ENCODE data around the gene RD3L.

DNA sequence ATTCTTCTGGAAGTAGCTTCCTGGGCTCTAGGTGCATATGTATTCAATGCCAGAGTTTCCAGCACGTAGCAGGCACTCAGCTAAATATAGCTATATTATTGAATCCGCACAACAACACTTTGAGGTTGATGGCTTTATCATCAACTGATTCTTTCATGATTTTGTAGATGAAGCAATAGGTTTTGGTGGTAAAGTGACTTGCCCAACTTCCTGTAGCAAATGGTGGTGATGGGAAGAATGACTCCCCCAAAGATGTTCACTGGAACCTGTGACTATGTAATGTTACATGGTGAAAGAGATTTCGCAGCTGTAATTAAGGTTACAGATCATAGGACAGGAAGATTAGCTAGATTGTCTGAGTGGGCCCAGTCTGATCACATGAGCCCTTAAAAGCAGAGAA, 10.9 kb downstream of the RD3L start:
- no peak for TF ChIP-seq EZH2phosphoT487 (IDR thresholded peaks at IDR 0.05; ENCODE audit: insufficient read depth, low read depth)
- TF ChIP-seq EZH2 (IDR thresholded peaks at IDR 0.05; ENCODE audit: insufficient read depth, poor library complexity, severe bottlenecking), result no peak
